NT2/D1 (cell line): ENCODE results near the gene LRRC36.

ENCODE experiments used
- DNase-seq: peaks from one replicate; pipeline ENCODE4 v3.0.0-alpha.2; 2011; ENCODE audit warnings: low read depth, low spot score
- H3K27me3 ChIP-seq: 2 replicates; pipeline ENCODE4 v1.6.0; 2011; ENCODE audit warnings: mild to moderate bottlenecking; ENCODE audit not compliant: insufficient read length, insufficient read depth
- H3K36me3 ChIP-seq: 2 replicates; pipeline ENCODE4 v1.6.1; 2011; ENCODE audit warnings: mild to moderate bottlenecking, low read length, mixed read lengths; ENCODE audit not compliant: insufficient read depth, insufficient read length
- H3K4me1 ChIP-seq: 2 replicates; pipeline ENCODE4 v1.5.1; 2011; ENCODE audit not compliant: insufficient read depth, insufficient read length
- H3K4me3 ChIP-seq: 2 replicates; pipeline ENCODE4 v1.5.1; 2011; ENCODE audit warnings: low read depth; ENCODE audit not compliant: insufficient read length
- H3K9ac ChIP-seq: 2 replicates; pipeline ENCODE4 v1.6.0; 2011; ENCODE audit warnings: low read depth; ENCODE audit not compliant: insufficient read length
- H3K9me3 ChIP-seq: 2 replicates; pipeline ENCODE4 v1.5.1; 2011; ENCODE audit warnings: mild to moderate bottlenecking, low read length; ENCODE audit not compliant: insufficient read depth
- SUZ12 ChIP-seq: IDR thresholded peaks from 2 replicates; pipeline ENCODE4 v1.6.1; 2011; ENCODE audit not compliant: insufficient read length, insufficient read depth; ENCODE audit errors: extremely low read depth
- YY1 ChIP-seq: IDR thresholded peaks from 2 replicates; pipeline ENCODE4 v1.6.1; 2011; ENCODE audit not compliant: insufficient read length, insufficient read depth
- ZNF274 ChIP-seq: IDR thresholded peaks from 2 replicates; pipeline ENCODE4 v1.6.1; 2011; ENCODE audit warnings: mild to moderate bottlenecking, low read depth, low read length

The LRRC36 gene

GRCh38 chr16:67403976-67404555 lies 77.5 kb downstream of the LRRC36 start:
- TF ChIP-seq ZNF274 (no peak), SUZ12 (no peak), YY1 (no peak)
- Histone ChIP-seq H3K4me3 (no peak overlapping the region), H3K9ac (no peak overlapping the region), H3K4me1 (peaks cover 47% of the 10 kb centered on the region), H3K36me3 (no peaks in the 10 kb centered on the region), H3K27me3 (peaks cover 12% of the 10 kb centered on the region), H3K9me3 (no peaks in the 10 kb centered on the region)
- no peak for DNase-seq

DNA sequence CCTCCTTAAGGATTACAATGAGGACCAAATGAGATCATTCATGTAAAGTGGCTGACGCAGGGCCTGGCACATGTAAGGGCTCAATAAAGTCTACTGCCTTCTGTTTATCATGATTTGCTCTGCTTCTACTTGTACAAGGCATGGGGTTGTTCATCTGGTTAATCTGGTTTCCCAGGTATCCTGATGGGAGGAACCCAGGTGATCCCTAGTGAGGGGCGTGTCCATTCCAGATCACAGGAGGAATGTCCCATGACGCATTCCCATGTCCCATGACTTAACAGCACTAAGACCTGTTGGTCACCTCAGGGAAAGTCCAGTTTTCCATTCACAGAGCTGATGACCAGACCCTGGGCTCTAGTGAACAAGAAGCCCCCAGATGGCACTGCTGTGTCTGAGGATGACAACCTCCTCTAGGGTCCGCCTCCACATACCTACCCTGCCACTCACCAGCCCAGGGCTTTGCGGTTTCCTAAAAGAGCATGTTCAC lies 78.2 kb downstream of the LRRC36 start:
- Histone ChIP-seq H3K27me3 (peaks cover 7% of the 10 kb centered on the region), H3K9me3 (no peaks in the 10 kb centered on the region), H3K36me3 (no peaks in the 10 kb centered on the region), H3K4me3 (no peak overlapping the region), H3K4me1 (peaks cover 40% of the 10 kb centered on the region), H3K9ac (no peak overlapping the region)
- TF ChIP-seq ZNF274 (no peak), YY1 (no peak), SUZ12 (no peak)
- DNase-seq: no peak

DNA sequence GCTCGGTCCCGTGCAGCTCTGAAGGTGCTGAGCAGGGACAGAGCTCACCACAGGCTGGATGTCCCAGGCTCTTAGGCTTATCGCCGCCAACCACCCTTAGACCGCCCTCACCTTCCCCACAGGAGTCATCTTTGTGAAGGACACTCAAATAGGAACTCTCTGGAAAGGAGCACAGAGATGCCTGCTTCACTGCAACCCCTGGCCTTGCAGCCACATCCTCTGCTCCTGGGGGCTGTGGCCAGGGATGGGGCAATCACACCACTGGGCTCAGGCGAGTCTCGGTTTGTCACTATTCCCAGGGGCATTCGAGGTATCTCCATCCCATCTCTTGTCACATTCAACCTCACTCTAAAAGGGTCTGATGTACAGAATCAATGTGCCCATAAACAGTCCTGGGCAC lies 78.7 kb downstream of the LRRC36 start:
- TF ChIP-seq SUZ12 (no peak), YY1 (no peak), ZNF274 (no peak)
- H3K36me3 ChIP-seq: no peaks in the 10 kb centered on the region
- peaks cover 43% of the 10 kb centered on the region for H3K4me1 ChIP-seq
- no peaks in the 10 kb centered on the region for H3K9me3 ChIP-seq
- no peak overlapping the region for H3K4me3 ChIP-seq
- DNase-seq: no peak
- H3K9ac ChIP-seq: no peak overlapping the region
- H3K27me3 ChIP-seq: peaks cover 6% of the 10 kb centered on the region

DNA sequence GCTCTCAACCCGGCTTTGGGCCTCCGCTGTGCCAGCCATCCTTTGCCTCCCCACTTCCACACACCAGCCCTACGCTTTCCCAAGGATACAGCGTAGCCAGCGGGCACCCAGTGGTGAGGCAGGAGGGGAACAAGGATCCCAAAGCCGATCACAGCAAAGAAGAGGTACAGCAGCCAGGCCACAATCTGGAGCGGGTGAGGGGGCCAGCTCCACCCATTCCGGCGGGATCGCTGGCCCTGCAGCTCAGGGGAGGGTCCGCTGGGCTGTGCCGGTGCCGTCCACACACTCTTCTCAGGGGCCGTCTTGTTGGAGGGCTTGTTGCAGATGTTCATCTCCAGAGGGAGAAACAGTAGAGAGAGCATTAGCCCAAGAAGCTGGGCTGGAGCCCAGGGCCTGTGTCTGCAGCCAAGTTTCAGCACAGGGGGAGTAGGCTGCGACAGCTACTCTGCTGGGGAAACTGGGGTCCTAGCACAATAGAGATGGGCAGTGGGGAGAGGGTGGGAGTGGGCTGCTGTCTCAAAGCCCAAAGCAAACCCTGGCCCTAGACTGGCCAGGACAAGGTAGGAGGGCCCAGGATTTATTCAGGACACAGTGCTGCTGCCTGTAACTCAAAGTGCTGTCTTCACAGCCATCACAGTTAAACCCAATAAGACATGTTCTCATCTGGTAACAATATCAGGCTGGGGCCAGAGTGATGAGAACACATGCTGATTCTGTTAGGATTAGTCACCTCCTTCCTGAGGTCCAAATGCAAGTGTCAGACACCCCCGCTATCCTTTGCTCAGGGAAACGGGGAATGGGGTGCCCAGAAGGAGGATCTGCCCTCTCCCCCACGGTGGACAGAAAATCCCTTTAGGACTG lies 79.7 kb downstream of the LRRC36 start:
- Histone ChIP-seq H3K9ac (no peak overlapping the region), H3K36me3 (no peaks in the 10 kb centered on the region), H3K27me3 (no peaks in the 10 kb centered on the region), H3K4me3 (no peak overlapping the region), H3K4me1 (peaks cover 37% of the 10 kb centered on the region), H3K9me3 (no peaks in the 10 kb centered on the region)
- no peak for TF ChIP-seq SUZ12
- TF ChIP-seq YY1: no peak
- TF ChIP-seq ZNF274: no peak
- DNase-seq: no peak

GRCh38 chr16:67407176-67407787 lies 80.7 kb downstream of the LRRC36 start:
- Histone ChIP-seq H3K9ac (no peak overlapping the region), H3K4me3 (no peak overlapping the region), H3K9me3 (no peaks in the 10 kb centered on the region), H3K27me3 (no peaks in the 10 kb centered on the region), H3K36me3 (no peaks in the 10 kb centered on the region), H3K4me1 (peaks cover 33% of the 10 kb centered on the region)
- no peak for TF ChIP-seq YY1
- no peak for DNase-seq

GRCh38 chr16:67407788-67408452 lies 81.3 kb downstream of the LRRC36 start:
- no peak for DNase-seq
- H3K4me1 ChIP-seq: peaks cover 34% of the 10 kb centered on the region
- no peaks in the 10 kb centered on the region for H3K9me3 ChIP-seq
- TF ChIP-seq ZNF274: no peak
- TF ChIP-seq SUZ12: no peak
- no peak for TF ChIP-seq YY1
- no peak overlapping the region for H3K4me3 ChIP-seq
- no peak overlapping the region for H3K9ac ChIP-seq
- no peaks in the 10 kb centered on the region for H3K27me3 ChIP-seq
- no peaks in the 10 kb centered on the region for H3K36me3 ChIP-seq
